BJ (cell line): ENCODE results near the gene CDKN2B. TPM values are rescaled to one million over a fixed set of nuclear protein-coding genes. Genes with fewer than 3 reads are reported as not detected.

Source experiments
- CTCF ChIA-PET: fragments of 350-600 bp; formaldehyde crosslinking; extraction: SDS; loops from one replicate; lab custom pipeline; 2021; ENCODE audit warnings: antibody characterized with exemption, inconsistent platforms; lab: Yijun Ruan, JAX
- POLR2A ChIA-PET: fragments of 300-600 bp; sonication (Branson Sonifier 250); formaldehyde crosslinking; extraction: SDS; loops from one replicate; lab custom pipeline; 2021; ENCODE audit warnings: antibody characterized with exemption; lab: Charles Lee
- DNase-seq: peaks from one replicate; pipeline ENCODE4 v3.0.0-alpha.2; 2011; ENCODE audit warnings: low read depth
- H3K27me3 ChIP-seq: 2 replicates; pipeline ENCODE4 v1.6.0; 2011; ENCODE audit warnings: low read length; ENCODE audit not compliant: control insufficient read depth, insufficient read depth
- H3K36me3 ChIP-seq: 2 replicates; pipeline ENCODE4 v1.5.1; 2011; ENCODE audit warnings: low read length; ENCODE audit not compliant: control insufficient read depth, insufficient read depth
- H3K4me3 ChIP-seq: 2 replicates; pipeline ENCODE4 v1.5.1; 2011; ENCODE audit warnings: low read depth, mild to moderate bottlenecking, control low read depth, low read length
- CTCF ChIP-seq: IDR thresholded peaks from 2 replicates; pipeline ENCODE4 v1.5.1; 2011; ENCODE audit warnings: low read depth, mild to moderate bottlenecking, control low read depth, inconsistent platforms, low read length, moderate library complexity; ENCODE audit not compliant: insufficient read depth
- polyA plus RNA-seq: library from polyadenylated mRNA; depleted of rRNA; stranded (reverse); fragments of >200 nt; gene quantifications from 2 replicates; pipeline ENCODE4 v1.2.3, GENCODE V29; 2011

The CDKN2B gene
- polyA plus RNA-seq, 1 experiment, result 5.2 TPM

GRCh38 chr9:21972361-21972760 lies 36.7 kb downstream of the CDKN2B start:
- no peak for TF ChIP-seq CTCF
- ChIA-PET POLR2A (no interaction called here), CTCF (interaction anchor here (0.6 kb wide), 1 partner anchor 10 kb away, joined by 3 read pairs; no protein-coding TSS in a partner anchor)
- no peaks in the 10 kb centered on the region for H3K36me3 ChIP-seq
- H3K4me3 ChIP-seq, result no peak overlapping the region
- DNase-seq, result no peak
- peaks cover 45% of the 10 kb centered on the region for H3K27me3 ChIP-seq

- CTCF ChIA-PET, result interaction anchor here (2.7 to 4.3 kb wide), 2 partner anchors 38 to 158 kb away, joined by 9 to 25 read pairs; partner anchors contain the start of gene CDKN2B
These were observed 38.1 kb downstream of the CDKN2B start for GRCh38 chr9:21970800-21971640.

GRCh38 chr9:21969951-21970799 lies 38.9 kb downstream of the CDKN2B start:
- CTCF ChIA-PET, result interaction anchor here (1.0 to 4.3 kb wide), 6 partner anchors 10 to 157 kb away, joined by 3 to 25 read pairs (median 4); partner anchors contain the start of gene CDKN2B
- Histone ChIP-seq H3K36me3 (no peaks in the 10 kb centered on the region), H3K27me3 (peaks cover 48% of the 10 kb centered on the region), H3K4me3 (no peak overlapping the region)
- DNase-seq, result no peak
- TF ChIP-seq CTCF, result no peak
- POLR2A ChIA-PET, result no interaction called here

More at GRCh38 chr9:21970800-21971640, 38.1 kb downstream of the CDKN2B start:
- Histone ChIP-seq H3K36me3 (no peaks in the 10 kb centered on the region), H3K27me3 (peaks cover 45% of the 10 kb centered on the region), H3K4me3 (no peak overlapping the region)
- TF ChIP-seq CTCF, result no peak
- no peak for DNase-seq
- POLR2A ChIA-PET, result no interaction called here

- H3K27me3 ChIP-seq, result peaks cover 50% of the 10 kb centered on the region
- no peak overlapping the region for H3K4me3 ChIP-seq
- ChIA-PET CTCF (interaction anchor here (0.9 to 4.3 kb wide), 8 partner anchors 9 to 156 kb away, joined by 3 to 25 read pairs (median 4); partner anchors contain the start of gene CDKN2B), POLR2A (no interaction called here)
- no peak for DNase-seq
- no peak for TF ChIP-seq CTCF
- H3K36me3 ChIP-seq, result no peaks in the 10 kb centered on the region
These were observed 39.8 kb downstream of the CDKN2B start for GRCh38 chr9:21969011-21969940.
